Kidney glomerular epithelial cell (primary cell): ENCODE measurements around the gene TTLL12.

Source experiments
- DNase-seq: peaks from one replicate; lab custom pipeline; 2025; lab: John Stamatoyannopoulos, UW

TTLL12 gene

DNA sequence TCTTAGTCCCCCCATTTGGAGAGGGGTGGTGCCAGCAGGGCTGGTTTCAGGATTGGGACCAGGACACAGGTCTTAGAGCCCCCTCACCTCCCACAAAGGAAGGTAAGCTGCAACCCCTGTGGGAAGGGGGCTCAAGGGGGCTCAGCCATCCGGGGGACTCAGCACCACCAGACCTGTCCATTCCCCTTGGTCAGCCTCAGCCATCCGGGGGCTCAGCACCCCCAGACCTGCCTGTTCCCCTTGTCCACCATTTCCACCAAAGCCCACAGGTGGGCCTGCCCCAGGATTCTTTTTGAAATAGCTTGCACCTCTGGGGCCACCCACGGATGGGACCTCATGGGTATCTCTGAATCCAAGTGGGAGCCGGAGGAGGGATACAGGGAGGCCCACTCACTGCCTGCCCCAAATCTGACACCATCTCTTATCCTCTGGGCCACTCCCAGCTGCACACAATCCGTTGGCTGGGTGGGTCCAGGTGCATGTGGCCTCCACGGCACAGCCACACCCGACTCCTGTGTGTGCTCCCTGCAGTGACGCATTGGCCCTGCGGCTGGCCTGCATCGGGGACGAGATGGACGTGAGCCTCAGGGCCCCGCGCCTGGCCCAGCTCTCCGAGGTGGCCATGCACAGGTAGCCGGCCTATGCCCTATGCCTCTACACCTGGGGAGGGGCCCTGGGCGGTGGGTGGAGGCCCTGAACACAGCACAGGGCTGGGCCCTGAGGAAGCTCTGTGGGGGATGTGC, 59.6 kb downstream of the TTLL12 start:
- DNase-seq = no peak

- peak; percentile 80 for DNase-seq
Measured at GRCh38 chr22:43126501-43127165, 60.3 kb downstream of the TTLL12 start.

DNA sequence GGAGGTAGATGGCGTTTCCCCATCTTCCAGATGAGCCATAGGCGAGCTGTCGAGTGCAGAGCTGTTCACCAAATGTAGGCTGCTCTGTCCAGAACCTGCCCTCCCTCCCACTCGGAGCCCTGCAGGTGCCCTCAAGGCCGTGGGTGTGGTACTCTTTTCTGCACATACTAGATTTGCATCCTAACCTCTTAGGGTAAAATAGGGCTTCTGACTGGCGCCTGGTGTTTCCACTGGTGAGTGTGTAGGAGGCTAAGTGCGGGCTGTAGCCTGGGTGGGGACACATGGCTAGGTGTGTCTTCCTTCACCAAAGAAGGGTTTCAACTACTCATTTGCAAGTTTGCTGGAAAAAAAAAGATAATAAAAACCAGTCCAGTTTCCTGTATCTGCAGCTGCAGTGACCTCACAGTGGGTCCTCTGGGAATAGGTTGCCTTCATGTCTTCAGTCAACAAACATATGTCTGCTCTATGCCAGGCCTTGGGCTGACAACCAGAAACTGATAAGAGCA, 67.9 kb downstream of the TTLL12 start:
- DNase-seq = no peak

DNA sequence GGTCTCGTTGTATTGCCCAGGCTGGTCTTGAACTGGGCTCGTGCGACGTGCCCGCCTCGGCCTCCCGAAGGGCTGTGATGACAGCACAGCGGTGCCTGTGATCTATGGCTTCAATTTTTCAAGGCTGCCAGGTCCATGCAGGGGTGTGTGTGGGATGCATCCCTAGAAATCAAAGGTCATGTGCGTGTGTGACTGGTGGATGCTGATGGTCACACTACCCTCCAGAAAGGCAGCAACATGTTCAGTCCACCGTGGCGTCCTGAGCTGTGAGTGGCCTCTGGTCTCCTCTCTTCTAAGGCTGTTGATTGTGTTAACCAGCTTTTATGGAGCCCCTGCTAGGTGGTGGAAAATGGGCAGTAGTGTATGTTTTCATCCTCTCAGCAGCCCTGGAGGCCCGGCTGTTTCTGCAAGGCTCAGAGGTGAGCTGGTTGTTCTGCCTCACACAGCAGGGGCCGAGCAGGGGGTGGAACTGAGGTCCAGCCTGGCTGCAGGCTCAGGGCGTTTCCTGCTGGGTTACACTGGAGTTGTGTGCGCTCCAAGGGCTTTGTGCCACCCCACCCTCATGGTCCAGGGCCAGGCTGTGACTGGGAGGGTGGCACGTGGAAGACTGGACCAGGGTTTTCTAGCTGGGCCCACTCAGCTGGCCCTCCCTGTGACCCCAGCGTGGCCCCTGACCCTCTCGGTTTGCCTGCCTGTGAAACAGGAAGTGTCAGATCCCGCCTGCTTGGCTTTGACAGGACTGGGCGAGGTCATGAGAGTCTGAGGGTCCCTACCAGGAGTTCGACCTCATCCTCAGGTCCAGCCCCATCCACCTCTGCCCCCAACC, 68.7 kb downstream of the TTLL12 start:
- no peak for DNase-seq

GRCh38 chr22:43116932-43117331, 70.0 kb downstream of the TTLL12 start:
- DNase-seq = no peak
